GM10847 (cell line): Measurements from ENCODE around the gene TBP.

Experiments used
- POLR2A ChIP-seq: IDR thresholded peaks from 2 replicates; pipeline ENCODE4 v1.6.1; 2011; ENCODE audit not compliant: insufficient read length; ENCODE audit errors: extremely low read depth

Gene TBP

DNA sequence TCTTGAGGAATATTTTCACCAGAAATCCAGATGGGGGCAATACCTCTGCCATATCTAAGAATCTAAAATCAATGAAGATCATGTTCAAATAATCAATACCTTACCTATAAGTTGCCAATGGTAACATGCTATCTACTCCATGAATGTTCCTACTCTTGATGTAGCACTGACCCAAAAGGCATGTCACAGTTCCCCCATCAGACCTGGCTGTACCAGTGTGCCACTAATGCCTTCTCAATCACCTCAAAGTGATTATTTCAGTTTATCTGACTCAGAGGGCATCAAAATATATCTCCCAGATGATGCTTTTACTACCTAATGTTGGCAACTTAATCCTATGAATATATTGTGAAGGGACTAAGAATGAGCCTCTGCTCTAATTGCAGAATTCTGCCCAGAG, 24.7 kb downstream of the TBP start:
- no peak for TF ChIP-seq POLR2A

DNA sequence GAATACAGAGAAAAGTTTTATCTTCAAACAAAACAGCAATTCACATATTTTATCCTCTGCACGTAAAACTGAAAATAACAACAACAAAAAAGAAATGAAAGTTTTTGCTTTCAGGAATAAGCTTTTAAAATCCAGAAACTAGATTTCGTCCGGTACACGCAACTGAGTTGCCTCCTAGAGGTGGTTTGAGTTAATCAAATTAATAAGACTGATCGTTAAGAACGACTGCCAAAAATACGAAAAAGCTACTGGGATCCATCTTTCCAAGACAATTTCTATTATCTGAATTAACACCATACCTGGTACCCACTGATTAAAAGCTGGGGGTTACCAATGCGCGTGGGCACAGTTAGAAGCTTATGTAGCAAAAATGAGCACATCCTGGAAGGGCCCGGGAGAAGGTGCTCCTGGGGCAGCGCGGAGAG, 29.6 kb downstream of the TBP start:
- no peak for TF ChIP-seq POLR2A

DNA sequence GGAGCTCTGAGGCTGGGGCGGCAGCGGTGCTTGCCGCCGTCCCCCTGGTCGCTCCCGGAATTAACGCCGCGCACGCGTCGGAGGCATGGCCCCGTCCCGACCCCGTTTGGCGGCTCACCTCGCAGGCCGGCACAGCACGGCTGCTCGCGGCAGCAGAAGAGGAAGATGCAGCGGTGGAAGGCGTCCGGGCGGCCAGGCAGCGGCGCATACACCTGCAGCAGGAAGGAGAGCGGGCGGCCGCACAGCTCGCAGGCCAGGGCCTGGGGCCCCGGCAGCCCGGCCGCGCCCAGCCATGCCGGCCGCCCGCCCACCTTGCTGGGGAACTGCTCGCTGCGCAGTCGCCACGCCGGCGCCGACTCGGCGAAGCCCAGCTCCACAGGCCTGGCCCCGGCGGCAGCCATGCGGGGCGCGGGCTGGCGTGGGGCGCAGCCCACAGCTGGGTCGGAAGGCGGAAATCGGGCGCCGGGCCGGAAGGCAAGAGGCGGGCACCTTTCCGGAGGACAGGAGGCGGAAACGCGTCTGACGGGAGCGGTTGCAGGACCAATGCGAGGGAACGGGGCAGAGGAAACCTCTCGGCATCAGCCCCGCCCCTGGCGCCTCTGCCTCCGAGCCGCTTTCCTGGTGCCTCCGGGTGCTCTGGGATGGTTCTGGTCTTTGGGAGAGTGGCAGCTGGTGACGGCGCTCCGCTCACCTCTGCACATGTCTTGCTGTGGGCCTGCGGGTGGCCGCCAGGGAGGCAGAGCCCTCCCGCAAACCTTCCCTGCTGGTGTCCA, 30.2 kb downstream of the TBP start, which contains the start of gene PDCD2:
PDCD2 (minus strand) TSS at position 457 of the 773 bp plus-strand sequence; CDS start at position 401, 56 bp downstream.
- TF ChIP-seq POLR2A = peak; percentile 83

DNA sequence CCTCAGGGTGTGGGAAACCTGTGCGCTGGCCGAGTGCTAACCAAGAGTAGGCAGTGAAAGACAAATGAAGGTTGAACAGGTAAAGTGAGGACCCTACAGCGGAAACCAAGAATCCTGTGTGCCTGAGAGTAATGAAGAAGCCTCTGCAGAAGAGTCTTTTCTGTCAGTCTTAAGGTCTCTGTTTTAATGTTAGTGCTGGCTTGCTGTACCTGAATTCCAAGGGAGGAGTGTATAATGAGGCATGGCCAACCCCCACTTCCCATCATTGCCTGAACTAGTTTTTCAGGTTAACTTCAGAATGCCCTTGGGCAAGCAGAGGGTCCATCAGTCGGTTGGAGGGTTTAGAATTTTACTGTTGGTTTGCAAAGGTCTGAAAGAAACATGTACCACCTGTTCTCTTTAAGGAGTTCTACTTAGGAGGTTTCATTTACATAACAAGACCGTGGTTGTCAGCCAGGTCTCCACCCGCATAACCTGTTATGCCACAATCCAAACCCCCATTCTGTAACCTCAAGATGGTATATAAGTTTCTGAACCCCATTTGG, 30.9 kb downstream of the TBP start:
- no peak for TF ChIP-seq POLR2A

DNA sequence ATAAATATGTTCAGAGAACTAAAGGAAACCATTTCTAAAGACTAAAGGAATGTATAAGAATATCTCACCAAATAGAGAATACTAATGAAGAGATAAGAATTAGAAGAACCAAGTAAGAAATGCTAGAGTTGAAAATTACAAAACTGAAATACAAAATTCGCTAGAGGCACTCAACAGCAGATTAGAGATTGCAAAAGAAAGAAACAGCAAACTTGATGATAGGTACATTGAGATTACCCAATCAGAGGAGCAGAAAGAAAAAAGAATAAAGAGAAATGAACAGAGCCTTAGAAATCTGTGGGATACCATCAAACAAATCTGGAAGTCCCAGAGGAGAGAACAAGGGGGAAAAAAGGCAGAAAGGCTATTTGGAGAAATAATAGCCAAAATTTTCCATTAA, 36.6 kb downstream of the TBP start:
- no peak for TF ChIP-seq POLR2A

DNA sequence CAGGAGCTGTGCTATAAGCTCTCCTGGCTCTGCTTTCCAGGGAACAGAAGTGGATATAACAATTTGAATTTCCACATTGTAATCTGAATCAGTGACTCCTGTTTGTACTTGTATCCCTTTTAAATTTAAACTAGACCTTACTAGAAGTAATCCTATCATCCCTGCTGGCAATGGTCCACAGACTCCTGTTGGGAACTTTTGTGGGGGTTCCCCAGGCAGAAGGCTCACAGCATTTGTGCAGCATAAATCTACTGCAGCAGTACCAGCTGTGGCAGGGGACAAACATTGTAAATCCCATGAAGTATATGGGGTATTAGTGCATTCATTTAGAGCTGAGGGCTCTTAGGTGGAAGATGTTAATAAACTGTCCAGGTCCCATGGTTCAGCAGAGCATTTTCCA, 42.3 kb downstream of the TBP start:
- no peak for TF ChIP-seq POLR2A

DNA sequence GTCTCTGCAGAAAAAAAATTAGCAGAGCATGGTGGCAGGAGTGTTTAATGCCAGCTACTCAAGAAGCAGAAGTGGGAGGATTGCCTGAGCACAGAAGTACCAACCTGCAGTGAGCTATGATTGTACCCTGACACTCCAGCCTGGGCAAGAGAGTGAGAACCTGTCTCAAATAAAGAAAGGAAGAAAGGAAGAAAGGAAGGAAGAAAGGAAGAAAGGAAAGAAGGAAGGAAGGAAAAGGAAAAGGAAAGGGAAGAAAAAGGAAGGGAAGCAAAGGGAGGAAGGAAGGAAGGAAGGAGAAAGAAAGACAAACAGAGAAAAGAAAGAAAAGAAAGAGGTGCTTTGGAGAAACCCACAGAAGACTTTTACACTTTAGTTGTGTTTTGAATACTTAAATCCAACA, 43.1 kb downstream of the TBP start:
- no peak for TF ChIP-seq POLR2A

DNA sequence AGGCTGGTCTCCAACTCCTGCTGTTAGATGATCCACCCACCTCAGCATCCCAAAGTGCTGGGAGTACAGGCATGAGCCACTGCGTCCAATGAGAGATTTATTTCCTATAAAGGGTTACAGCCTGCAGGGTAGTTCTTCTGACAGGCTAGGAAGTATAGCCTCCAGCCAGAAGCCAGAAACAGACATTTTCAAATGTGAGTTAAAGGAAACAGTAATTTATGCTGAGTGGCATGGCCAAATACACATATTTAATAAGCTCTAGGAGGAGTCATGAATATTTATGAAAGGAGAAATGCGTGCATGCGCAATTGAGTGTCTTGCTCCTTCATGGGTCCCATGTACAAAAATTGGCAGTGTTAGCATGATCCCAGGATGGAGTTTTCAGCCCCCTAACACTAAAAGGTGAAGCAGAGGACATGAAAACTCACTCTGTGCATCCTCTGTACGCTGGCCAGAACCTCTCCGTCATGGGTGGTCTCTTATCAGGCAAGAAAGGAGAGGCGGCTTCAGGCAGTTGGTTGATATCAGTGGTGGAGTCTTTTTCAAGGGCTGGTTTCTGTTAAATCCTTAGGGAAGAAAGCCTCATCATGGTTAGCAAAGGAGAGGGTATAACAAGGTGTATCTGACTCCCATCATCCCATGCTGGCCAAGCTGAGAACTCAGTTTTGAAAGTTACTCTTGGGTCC, 51.5 kb downstream of the TBP start:
- TF ChIP-seq POLR2A = no peak
